HG03571 (cell line): Measurements from ENCODE around the gene GRM3.

Experiments used
- ATAC-seq: cut with Tn5 transposase; IDR thresholded peaks from one replicate; pipeline ENCODE4 v1.9.1; 2021; ENCODE audit not compliant: unreplicated experiment

Gene GRM3

DNA sequence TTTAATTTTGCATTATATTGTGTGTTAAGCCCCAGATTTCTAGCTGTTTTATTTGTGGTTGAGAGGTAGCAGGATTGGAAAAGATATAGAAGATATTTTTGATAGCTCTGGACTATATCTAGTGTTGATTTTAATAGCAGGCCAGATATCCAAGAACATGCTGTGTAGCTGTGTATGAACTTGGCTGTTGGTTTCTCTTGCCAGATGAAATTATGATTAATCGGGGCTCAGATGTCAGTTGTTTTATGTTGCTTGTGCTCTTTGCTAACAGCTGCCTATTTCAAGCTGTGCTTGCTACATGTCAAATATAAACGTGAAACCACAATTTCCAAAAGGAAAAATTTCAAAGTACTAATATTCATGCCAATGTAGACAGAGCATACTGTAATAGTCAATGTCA, 141.1 kb downstream of the GRM3 start:
- no peak for ATAC-seq

DNA sequence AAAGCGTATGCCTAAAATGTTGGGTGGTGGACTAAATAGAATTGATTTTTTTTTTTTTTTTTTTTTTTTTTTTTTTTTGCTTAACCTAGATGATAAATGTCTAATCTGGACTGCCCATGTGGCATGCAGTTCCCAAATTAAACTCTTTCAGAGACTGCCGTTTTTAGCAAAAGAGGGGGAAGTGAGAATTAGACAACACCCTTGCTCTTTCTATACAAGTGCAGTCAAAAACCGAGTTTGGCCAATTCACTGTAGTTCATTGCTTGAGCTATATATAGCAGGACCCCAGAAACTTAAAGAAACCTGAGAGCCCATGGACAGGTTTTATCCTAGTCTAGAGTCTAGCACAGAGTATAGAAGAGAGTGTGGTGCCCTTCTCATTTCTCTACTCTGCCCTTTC, 141.9 kb downstream of the GRM3 start:
- peak; percentile 79 for ATAC-seq

DNA sequence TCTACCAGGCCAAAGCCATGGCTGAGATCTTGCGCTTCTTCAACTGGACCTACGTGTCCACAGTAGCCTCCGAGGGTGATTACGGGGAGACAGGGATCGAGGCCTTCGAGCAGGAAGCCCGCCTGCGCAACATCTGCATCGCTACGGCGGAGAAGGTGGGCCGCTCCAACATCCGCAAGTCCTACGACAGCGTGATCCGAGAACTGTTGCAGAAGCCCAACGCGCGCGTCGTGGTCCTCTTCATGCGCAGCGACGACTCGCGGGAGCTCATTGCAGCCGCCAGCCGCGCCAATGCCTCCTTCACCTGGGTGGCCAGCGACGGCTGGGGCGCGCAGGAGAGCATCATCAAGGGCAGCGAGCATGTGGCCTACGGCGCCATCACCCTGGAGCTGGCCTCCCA, 142.7 kb downstream of the GRM3 start:
- no peak for ATAC-seq

DNA sequence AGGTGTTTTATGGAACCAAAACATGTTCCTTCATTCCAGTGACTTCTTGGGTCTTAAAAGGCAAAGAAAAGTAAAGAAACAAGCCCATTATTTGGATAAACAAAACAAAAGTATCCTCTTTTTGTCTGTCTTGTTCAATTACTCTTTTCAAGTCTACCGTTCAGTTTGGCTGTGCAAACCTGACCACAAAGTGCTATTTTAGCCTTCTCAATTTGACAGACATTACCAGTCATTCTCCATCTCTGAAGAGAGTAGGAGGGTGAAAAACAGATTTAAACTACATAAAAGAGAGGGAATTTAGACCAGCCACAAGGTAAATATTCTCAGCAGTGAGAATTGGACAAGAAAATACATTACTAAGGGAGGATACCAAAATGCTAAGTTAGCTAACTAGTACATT, 145.2 kb downstream of the GRM3 start:
- ATAC-seq, result no peak

DNA sequence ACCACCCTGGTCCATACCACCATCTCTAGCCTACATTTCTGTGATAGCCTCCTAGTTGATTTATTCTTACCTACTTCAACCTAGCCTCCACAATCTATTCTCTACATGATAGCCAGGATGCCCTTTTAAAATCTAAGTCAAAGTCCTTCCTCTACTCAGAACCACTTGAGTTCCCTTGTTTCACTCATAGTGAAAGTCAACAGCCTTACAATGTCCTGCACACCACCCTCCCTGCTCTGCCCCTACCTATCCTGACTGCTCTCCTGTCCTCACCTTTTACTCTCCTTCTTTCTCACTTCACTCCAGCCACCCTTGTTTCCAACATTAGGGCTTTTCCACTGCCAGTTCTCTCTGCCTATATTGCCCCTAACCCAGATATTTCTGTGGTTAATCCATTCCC, 146.7 kb downstream of the GRM3 start:
- peak; percentile 45 for ATAC-seq

DNA sequence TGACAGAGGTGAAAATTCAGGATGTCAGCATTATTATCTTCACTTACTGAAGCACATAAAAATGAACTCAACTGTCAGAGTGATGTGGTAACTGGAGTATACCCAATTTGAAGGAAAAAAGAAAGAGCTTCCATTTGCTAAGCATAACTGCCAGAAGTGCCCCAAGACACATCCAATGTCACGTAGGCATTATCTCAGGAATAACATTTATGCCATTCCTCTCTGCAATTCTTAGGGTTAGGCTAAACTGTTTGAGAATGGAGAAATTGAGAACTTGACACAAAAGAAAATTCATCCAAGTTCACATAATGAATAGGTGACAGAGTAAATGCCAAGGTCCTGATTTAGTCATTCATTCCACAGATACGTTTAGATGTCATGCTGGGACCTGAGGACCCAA, 148.6 kb downstream of the GRM3 start:
- ATAC-seq, result no peak

DNA sequence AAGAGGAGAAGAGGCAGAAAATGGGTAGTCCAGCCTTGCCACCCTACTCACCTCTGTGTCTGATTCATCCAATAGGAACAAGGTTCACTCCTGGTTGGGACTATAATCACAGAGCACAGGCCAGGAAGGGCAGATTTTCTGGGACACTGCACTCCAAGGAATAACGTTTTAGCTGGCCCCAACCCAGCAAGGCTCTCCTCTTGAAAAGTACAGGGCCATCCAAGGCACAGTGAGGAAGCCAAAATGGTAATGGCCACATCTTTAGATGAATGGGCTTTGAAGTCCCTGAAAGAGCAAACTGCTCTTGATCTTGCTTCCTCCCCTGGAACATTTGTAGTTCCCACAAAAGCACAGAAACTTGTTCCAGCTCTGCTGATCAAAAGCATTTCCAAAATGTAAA, 149.4 kb downstream of the GRM3 start:
- ATAC-seq, result no peak

DNA sequence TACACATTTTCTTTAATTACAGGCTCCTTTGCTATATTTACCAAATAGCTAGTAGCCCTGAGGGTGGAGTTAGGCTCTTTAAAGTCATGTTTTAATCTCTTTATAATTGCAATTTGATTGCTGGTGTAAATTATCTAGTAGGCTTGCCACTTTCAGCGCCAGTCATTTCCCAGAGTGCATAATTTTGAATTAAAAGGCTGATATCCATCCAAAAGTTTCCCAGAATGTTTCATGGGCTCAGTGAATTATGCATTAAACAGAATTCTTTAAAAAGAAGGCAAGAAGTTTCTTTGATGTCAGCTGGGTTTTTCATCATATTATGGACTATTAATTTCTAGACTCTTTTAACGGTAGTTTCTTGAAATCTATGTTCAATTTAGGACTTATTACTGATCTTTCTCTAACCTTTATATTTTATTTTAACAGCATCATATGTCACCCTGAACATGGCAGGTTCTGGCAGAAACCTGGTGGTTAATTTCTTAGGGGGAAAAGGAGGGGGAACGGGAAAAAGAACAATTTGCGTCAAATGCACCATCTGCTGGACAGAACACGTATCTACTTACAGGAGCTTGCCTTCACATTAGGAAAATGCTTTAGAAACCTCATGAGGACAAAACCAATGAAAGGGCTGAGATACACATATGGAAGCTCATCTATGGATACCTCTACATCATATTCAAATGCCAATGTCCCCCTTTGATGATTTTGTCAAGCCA, 171.1 kb downstream of the GRM3 start:
- ATAC-seq, result no peak

DNA sequence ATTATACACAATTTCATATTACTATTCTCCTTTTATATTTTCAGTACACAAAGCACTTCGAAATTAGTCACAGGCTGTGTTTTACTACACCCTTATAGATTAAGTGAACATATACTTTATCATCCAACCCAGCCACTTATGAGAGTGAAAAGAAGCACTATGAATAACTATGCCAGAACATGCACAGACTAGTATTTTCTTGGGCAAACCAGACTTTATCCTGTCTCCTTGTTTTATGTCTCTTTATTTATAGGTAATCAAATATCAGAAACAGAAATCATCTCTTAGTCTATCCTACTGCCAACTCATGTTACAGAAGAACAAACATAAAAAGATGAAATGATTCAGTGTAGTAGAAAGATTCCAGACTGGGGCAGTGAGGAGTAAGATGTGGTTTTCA, 171.8 kb downstream of the GRM3 start:
- ATAC-seq, result no peak

DNA sequence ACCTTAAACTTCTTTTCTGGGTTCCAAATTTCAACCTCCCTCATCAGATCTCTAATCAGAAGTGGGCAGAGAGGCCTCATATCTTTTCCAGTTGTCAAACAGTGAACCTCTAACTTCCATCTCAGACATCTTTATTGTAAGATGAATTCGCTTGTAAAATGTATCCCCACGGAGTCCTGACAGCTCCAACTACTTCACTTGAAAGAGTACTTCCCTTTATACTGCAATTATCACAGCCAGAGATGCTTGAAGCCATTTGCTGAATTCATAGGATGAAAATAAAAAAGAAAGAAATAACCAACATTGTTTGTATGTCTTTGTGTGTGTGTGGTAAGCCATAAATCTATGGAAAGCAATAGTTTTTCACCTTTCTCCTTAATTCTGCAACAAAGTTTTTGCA, 175.2 kb downstream of the GRM3 start:
- no peak for ATAC-seq

DNA sequence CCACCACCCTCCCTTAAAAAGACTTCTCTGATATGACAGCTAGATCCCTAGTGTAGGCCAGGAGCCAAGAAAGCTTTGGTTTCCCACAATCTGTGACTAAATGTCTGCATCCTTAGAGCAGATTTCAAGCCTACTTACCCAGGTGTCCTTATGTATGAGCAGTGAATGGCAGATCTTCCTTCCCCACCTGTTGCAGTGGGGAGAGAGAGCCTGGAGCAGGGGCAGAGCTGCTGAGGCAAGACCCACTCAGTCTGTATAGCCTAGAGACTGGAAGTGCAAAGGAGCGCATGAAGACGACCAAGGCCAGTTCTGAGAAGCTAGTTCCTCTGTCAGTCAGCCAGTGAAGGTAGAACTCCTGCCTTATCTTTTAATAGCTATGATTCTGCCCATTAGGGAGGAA, 180.1 kb downstream of the GRM3 start:
- no peak for ATAC-seq

DNA sequence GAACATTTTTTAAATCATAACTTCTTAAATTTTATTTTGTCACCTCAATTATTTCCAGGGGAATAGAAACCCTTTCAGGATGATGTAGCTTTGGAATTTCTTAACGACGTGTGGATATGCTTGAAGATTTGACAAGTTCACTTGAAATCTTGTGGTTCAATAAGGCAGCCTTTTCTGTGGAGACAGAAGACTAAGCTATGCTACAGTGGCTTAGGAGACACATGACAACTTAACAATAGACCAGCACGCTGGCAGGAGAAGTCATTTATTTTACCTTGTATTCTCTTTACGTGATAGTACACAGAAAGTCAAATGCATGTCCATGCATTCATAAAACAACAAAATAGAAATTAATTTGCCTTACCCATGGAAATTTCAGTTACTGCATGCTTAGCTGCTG, 181.6 kb downstream of the GRM3 start:
- ATAC-seq, result no peak

DNA sequence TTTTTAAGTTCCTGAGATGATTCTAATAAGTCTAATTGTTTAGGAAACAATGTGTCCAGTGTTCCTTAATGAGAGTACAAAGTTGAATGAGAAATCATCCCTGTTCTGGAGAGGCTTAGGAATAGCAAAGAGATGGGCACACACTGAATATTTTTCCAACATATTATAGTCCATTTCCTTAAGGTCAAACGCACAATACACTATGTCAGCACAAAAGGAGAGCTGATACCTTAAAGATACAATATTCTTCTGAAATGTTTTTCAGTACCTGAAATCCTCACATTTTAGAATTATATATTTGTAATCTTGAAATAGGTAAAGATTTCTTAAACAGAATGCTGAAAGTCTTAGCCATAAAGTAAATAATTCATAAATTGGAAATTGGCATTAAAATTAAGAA, 183.2 kb downstream of the GRM3 start:
- no peak for ATAC-seq

DNA sequence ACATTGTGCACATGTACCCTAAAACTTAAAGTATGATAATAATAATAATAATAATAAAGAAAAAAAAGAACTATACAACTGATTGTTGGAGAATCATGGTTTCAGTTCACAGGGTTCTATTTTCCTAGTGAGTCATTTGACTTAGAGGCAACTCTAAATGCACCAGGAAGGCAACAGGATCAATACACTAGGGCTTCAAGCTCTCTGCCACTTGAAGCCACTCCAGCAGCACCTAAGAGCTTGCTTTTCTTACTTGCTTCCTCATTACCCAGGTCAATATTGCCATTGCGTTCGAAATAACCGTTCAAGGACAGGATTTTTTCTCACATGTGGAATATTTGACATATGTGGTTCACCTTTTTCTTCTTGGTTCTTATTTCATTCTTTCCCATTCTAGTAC, 189.7 kb downstream of the GRM3 start:
- no peak for ATAC-seq

DNA sequence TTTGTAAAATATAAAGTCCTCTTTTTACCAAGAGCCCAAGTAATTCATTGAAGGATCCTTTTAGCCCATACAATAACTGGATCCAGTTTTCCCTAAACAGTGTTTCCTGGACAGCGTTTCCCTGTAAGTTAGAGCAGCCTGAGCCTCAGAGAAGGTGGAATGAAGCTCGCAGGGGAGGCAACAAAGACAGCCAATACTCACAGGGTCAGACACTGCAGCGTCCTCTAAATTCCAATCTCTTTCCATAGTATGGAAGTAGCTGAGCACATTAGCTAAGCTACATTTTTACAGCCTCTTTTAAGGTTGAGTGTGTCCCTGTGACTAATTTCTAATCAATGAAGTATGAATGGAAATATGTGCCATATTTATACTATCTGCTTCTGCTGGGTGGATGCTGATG, 193.5 kb downstream of the GRM3 start:
- ATAC-seq, result no peak

DNA sequence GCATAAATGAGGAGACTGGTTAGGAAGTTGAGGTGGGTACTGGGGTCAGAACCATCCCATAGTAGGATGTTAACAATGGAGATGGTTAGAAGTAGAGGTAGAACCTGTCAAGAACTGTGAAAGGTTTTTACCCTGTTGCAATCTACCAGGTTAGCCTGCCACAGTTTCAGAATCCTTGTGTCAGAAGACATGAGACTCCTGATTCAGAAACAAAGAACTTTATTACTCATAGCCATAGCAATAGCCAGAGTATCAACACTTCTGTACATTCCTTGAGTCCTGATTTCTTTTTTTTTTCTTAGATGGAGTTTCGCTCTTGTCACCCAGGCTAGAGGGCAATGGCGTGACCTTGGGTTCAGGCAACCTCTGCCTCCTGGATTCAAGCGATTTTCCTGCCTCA, 200.9 kb downstream of the GRM3 start:
- no peak for ATAC-seq

DNA sequence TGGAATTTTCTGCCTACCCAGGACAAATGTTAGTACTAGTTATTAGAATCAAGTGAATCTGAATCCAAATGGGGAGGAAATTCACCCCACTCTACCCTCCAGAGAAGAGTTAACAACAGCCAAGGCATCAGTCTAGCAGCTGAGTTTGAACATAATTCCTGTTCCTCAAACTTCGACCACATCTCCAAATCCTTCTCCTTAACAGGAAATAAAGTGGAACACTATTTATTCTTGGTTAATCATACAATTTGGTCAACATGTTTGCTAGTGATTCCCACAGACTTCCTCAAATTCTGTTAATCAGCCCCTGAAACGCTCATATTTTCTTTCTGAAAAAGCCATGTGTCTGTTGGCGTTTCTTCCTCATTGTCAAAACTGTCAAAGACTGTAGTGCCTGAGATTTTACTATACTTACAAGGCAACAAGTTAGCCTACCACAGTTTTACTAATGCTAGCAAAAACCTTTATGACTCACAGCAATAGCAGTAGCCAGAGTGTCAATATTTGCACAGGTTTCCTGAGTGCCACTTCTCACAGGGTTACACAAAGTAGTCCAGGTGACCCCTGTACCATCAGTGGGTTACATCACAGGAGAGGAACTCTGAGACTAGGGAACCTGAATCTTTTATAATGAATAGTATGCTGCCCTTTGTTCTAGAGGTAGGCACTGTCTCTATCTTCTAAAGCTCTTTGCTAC, 202.9 kb downstream of the GRM3 start:
- no peak for ATAC-seq

DNA sequence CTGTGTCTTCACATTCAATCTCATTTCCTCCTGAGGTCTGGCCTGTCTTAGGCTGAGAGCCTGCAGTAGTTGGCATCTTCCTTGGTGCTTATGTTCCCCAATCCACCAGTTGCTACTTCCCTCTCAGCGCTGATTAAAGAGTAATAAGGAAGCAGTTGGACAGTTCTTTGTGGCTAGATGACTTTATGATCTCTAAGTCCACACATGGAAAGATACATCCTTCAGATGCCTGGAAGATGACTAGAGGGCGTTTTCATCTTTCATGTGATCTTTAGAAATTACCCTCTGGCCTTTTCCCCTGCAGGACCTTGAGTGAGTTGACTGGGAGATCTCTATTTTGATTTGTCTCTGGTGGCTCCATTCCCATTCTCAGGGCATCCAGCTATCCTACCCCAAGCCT, 204.5 kb downstream of the GRM3 start:
- no peak for ATAC-seq

DNA sequence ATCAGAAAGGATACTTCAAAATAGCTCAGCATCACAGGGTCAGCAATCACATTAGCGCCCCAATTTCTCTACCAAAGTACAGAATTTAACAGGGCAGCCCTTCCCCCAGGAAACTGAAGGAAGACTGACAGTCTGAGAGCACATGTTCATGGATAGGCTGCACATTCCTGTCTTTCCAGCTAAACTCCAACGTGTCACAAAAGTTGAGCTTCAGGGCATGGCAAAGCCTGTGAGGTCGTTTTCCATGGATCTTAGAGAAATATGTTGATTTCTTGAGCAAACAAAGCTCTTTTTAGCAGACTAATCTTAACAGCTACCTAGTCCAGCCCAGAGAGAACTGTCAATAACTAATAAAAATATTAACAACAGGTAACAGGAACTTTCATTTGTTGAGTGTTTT, 207.9 kb downstream of the GRM3 start:
- ATAC-seq, result no peak

DNA sequence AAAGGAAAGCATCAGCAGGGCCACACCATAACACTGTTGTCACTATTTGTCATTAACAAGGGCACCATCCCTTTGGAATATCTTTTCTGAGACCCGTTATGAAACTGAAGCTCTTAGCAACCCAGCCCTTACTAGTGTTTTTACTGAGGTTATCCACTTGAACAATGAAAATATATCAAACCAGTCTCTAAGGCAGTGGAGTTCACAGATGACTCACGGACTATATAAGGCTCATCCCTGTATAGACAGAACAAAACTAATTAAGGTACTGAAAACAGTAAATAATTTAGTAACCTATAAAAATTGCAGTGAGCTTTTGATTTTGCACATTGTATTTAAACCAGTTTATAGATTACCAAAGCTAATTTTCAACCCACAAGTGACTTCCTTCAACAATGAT, 219.7 kb downstream of the GRM3 start:
- ATAC-seq, result peak; percentile 90

DNA sequence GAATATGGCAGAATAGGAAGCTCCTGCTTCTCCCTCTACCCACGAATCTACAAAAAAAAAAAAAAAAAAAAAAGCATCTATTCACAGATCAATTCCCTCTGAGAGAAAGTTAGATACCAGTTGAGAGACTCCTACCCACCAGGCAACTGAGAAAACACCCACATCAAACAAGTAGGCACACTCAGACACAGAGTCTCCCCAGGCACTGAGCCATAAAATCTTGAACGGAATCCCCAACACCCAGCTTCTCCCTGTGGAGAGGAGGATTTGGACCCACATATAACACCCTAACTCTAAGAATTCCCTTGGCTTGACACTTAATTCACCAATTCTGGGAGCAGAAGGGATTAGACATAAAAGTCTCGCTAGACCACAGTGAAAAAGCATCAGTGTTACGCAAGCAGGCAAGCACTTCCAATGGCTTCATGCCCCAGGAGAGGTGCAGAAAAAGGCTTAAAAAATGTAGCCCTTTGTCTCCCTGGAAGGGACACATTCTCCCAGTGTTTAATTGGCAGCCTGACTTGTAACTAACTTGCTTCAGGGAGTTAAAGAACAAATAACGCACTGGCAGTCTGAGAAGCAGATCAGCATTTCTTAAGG, 223.6 kb downstream of the GRM3 start:
- no peak for ATAC-seq

DNA sequence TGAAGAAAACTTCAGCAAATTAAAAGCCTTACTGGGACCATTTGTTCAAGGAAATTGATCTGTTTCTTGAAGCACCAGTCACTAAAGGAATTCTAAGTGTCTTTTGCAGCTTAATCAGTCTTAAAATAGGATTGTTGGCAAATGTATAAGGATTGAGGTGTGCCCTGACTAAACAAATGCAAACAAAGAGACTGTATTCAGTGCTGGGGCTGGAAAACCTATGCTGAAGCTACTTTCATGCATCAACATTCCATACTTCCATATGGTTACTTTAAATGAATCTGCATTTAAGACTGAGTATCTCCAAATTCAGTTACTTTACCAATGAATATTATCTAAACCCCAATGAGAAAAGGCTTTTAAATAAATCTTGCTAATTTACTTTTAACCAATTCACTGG, 232.4 kb downstream of the GRM3 start:
- no peak for ATAC-seq

DNA sequence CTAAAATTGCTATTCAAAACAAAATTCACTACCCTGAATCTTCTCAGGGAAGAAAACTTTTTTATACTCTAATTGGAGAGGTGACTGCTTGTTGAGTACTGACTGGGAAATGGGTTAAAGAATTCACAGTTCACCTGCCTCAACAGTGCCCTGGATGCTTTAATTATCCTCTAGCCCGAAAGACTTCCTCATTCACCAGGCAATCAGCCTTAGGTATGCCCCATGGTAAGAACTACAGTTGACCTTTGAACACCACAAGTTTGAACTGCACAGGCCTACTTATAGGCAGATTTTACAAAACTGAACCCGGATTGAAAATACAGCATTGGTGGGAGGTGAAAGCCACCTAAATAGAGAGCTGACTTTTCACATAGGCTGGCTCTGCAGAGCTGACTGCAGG, 240.4 kb downstream of the GRM3 start:
- ATAC-seq, result no peak
